Measurements from ENCODE around the gene FUT8.

FUT8 gene

GRCh38 chr14:65749287-65749686 is 336.8 kb downstream of the FUT8 start:
- DNase-seq (ENCODE audit: low spot score): no peak
- ChIA-PET CTCF (no interaction called here), POLR2A (ENCODE audit: low non-redundant PET) (no interaction called here)
- H3K27ac ChIP-seq: no peak overlapping the region
- no peak for TF ChIP-seq CTCF (conservative IDR thresholded peaks at IDR 0.05; ENCODE audit: low read depth)

GRCh38 chr14:65750906-65751305 is 338.4 kb downstream of the FUT8 start:
- no peak overlapping the region for H3K27ac ChIP-seq
- TF ChIP-seq CTCF (conservative IDR thresholded peaks at IDR 0.05; ENCODE audit: low read depth): no peak
- CTCF ChIA-PET: interaction anchor here (0.6 kb wide), 1 partner anchor 167 kb away, joined by 4 read pairs; no protein-coding TSS in a partner anchor
- POLR2A ChIA-PET (ENCODE audit: low non-redundant PET): no interaction called here
- no peak for DNase-seq (ENCODE audit: low spot score)

- POLR2A ChIA-PET (ENCODE audit: low non-redundant PET): no interaction called here
- TF ChIP-seq CTCF (conservative IDR thresholded peaks at IDR 0.05; ENCODE audit: low read depth): no peak
- DNase-seq (ENCODE audit: low spot score): no peak
- H3K27ac ChIP-seq: no peak overlapping the region
- CTCF ChIA-PET: interaction anchor here (0.7 to 0.8 kb wide), 2 partner anchors 8 to 87 kb away, joined by 3 to 4 read pairs; no protein-coding TSS in a partner anchor
Measured at GRCh38 chr14:65751510-65751909, 339.0 kb downstream of the FUT8 start.

GRCh38 chr14:65753061-65753460 is 340.5 kb downstream of the FUT8 start:
- POLR2A ChIA-PET (ENCODE audit: low non-redundant PET): no interaction called here
- CTCF ChIA-PET: no interaction called here
- no peak overlapping the region for H3K27ac ChIP-seq
- DNase-seq (ENCODE audit: low spot score): no peak
- TF ChIP-seq CTCF (conservative IDR thresholded peaks at IDR 0.05; ENCODE audit: low read depth): no peak

- ChIA-PET CTCF (interaction anchor here (0.5 kb wide), 3 partner anchors 18 to 869 kb away, joined by 3 to 4 read pairs (median 4); no protein-coding TSS in a partner anchor), POLR2A (ENCODE audit: low non-redundant PET) (no interaction called here)
- no peak for DNase-seq (ENCODE audit: low spot score)
- no peak for TF ChIP-seq CTCF (conservative IDR thresholded peaks at IDR 0.05; ENCODE audit: low read depth)
- no peak overlapping the region for H3K27ac ChIP-seq
Measured at GRCh38 chr14:65755331-65755730, 342.8 kb downstream of the FUT8 start.

- ChIA-PET POLR2A (ENCODE audit: low non-redundant PET) (no interaction called here), CTCF (interaction anchor here (0.6 kb wide), 2 partner anchors 314 to 695 kb away, joined by 3 read pairs; no protein-coding TSS in a partner anchor)
- no peak for DNase-seq (ENCODE audit: low spot score)
- no peak overlapping the region for H3K27ac ChIP-seq
- no peak for TF ChIP-seq CTCF (conservative IDR thresholded peaks at IDR 0.05; ENCODE audit: low read depth)
Measured at GRCh38 chr14:65756880-65757279, 344.4 kb downstream of the FUT8 start.

GRCh38 chr14:65769151-65769550 is 356.6 kb downstream of the FUT8 start:
- POLR2A ChIA-PET (ENCODE audit: low non-redundant PET): no interaction called here
- DNase-seq (ENCODE audit: low spot score): no peak
- H3K27ac ChIP-seq: no peak overlapping the region
- no peak for TF ChIP-seq CTCF (conservative IDR thresholded peaks at IDR 0.05; ENCODE audit: low read depth)
- CTCF ChIA-PET: no interaction called here

All from RWPE1 (cell line).